Measurements from ENCODE around the gene ARL8B. TPM values are rescaled to one million over a fixed set of nuclear protein-coding genes. Genes with fewer than 3 reads are reported as not detected.

Gene ARL8B
- total and polyA plus RNA-seq, 9 of the 15 experiments (the other 6 are each of a cell fraction or from before 2014, with no cell fraction given): 28.5 to 99.4 (median 77.2) TPM

GRCh38 chr3:5151586-5151985 is 29.5 kb downstream of the ARL8B start (continued):
- peak in 1 of 2 experiments; percentile 67; a peak in 1 of 4 replicates for TF ChIP-seq UBTF (IDR thresholded peaks at IDR 0.05; ENCODE audit: borderline replicate concordance in 1 of 2, low read depth in 2 of 2, low read length in 2 of 2)
- TF ChIP-seq ZBTB8A (IDR thresholded peaks at IDR 0.05; ENCODE audit: partially characterized antibody): no peak
- TF ChIP-seq ZNF407 (IDR thresholded peaks at IDR 0.05; ENCODE audit: low read depth): no peak
- TF ChIP-seq ARHGAP35 (IDR thresholded peaks at IDR 0.05; ENCODE audit: partially characterized antibody): no peak
- peak; percentile 32 for TF ChIP-seq RBBP5 (IDR thresholded peaks at IDR 0.05; ENCODE audit: borderline replicate concordance, insufficient read depth, low read length, poor library complexity, severe bottlenecking)
- peak; percentile 21 for TF ChIP-seq ZFP36 (IDR thresholded peaks at IDR 0.05; ENCODE audit: low read depth, low read length, partially characterized antibody)
- no peak for TF ChIP-seq JUND (IDR thresholded peaks at IDR 0.05; ENCODE audit: borderline replicate concordance, low read depth, low read length)
- peak; percentile 18; the same call in 1 of the 3 replicates for TF ChIP-seq JUND (tag; IDR thresholded peaks at IDR 0.05; ENCODE audit: borderline replicate concordance, low read depth, low read length)
- 0 out of 2 replicates have a peak, but pooled peaks have one; percentile 19 for TF ChIP-seq HES1 (IDR thresholded peaks at IDR 0.05; ENCODE audit: low read depth)
- 0 out of 2 replicates have a peak, but pooled peaks have one; percentile 8 for TF ChIP-seq TAF7 (tag; IDR thresholded peaks at IDR 0.05)
- peak; percentile 87 for TF ChIP-seq VEZF1 (CRISPR knock-in tag; IDR thresholded peaks at IDR 0.05)
- TF ChIP-seq BCL6 (CRISPR knock-in tag; IDR thresholded peaks at IDR 0.05): no peak
- TF ChIP-seq ZKSCAN1 (IDR thresholded peaks at IDR 0.05; ENCODE audit: low read depth, low read length): no peak

Measured in K562 (cell line).